ENCODE data around the gene RPS6KA4. TPM values are rescaled to one million over a fixed set of nuclear protein-coding genes. Genes with fewer than 3 reads are reported as not detected.

RPS6KA4 gene
- total RNA-seq, 1 donor from 2014 or later: 35.9 TPM

DNA sequence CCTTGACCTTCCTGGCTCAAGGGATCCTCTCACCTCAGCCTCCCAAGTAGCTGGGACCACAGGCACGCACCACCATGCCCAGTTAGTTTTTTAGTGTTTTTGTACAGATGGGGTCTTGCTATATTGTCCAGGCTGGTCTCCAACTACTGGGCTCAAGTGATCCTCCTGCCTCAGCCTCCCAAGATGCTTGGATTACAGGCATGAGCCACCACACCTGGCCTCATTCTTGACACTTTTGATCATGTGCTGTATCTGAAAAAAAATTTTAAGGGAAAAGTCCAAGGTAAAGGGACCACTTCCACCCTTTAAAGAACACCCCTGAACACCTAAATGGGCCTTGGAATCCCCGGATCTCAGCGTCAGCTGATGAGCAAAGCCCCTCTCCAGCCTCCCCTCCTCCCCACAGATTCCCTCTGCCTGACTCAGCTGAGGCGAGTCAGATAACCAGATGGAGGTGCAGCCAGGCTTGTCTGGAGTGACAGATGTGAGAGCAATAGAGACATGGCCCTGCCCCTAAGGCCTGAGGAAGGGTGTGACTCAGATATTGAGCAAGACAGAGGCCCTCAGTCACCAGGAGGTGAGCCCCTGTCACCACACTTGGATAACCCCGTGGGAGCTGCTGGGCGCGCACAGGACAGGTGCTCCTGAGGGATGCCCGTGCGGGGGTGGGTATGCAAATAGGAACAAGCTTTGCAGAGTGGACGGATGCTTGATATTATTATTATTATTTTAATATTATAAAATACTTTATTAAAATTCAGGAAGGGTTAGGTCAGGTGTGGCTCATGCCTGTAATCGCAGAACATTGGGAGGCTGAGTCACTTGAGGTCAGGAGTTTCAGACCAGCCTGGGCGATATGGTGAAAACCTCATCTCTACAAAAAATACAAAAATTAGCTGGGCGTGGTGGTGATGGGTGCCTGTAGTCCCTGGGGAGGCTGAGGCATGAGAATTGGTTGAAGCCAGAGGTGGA is 23.9 kb upstream of the RPS6KA4 start:
- no peak overlapping the region for H3K27ac Mint-ChIP-seq (ENCODE audit: unreplicated experiment)
- no peak for DNase-seq (ENCODE audit: extremely low spot score, unreplicated experiment)
- no peaks in the 10 kb centered on the region for H3K27me3 Mint-ChIP-seq (ENCODE audit: unreplicated experiment)
- peaks cover 10% of the 10 kb centered on the region for H3K4me1 Mint-ChIP-seq (ENCODE audit: unreplicated experiment)
- no peaks in the 10 kb centered on the region for H3K9me3 Mint-ChIP-seq (ENCODE audit: unreplicated experiment)
- no peaks in the 10 kb centered on the region for H3K36me3 Mint-ChIP-seq (ENCODE audit: unreplicated experiment)
- TF ChIP-seq, protein P1, sequence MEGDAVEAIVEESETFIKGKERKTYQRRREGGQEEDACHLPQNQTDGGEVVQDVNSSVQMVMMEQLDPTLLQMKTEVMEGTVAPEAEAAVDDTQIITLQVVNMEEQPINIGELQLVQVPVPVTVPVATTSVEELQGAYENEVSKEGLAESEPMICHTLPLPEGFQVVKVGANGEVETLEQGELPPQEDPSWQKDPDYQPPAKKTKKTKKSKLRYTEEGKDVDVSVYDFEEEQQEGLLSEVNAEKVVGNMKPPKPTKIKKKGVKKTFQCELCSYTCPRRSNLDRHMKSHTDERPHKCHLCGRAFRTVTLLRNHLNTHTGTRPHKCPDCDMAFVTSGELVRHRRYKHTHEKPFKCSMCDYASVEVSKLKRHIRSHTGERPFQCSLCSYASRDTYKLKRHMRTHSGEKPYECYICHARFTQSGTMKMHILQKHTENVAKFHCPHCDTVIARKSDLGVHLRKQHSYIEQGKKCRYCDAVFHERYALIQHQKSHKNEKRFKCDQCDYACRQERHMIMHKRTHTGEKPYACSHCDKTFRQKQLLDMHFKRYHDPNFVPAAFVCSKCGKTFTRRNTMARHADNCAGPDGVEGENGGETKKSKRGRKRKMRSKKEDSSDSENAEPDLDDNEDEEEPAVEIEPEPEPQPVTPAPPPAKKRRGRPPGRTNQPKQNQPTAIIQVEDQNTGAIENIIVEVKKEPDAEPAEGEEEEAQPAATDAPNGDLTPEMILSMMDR (IDR thresholded peaks at IDR 0.05): no peak
- H3K4me3 Mint-ChIP-seq (ENCODE audit: unreplicated experiment): no peak overlapping the region

DNA sequence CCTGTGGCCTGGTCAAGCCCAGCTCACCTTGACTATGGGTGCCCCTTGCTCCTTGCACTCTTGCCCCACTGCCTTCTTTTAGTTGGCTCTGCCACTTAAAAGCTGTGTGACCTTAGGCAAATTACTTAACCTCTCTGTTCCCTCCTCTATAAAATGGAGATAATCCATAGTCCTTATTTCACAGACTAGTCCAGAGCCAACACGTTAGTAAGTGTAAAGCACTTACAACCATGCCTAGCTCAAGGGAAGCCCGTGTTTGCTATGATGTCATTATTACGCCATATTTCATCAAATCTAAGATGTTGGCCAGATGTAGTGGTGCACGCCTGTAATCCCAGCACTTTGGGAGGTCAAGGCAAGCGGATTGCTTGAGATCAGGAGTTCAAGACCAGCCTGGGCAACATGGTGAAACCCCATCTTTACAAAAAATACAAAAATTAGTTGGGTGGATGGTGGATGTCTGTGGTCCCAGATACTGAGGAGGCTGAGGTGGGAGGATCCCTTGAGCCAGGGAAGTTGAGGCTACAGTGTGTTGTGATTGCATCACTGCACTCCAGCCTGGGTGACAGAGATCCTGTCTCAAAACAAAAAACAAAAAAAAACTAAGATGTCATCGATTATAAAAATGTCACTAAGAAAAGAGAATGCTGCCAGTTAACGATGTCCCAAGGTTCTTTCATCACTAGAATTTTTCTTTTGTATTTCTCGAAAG is 21.3 kb upstream of the RPS6KA4 start:
- Mint-ChIP-seq H3K4me3 (ENCODE audit: unreplicated experiment) (no peak overlapping the region), H3K9me3 (ENCODE audit: unreplicated experiment) (no peaks in the 10 kb centered on the region), H3K4me1 (ENCODE audit: unreplicated experiment) (peaks cover 5% of the 10 kb centered on the region), H3K27ac (ENCODE audit: unreplicated experiment) (no peak overlapping the region), H3K36me3 (ENCODE audit: unreplicated experiment) (no peaks in the 10 kb centered on the region), H3K27me3 (ENCODE audit: unreplicated experiment) (no peaks in the 10 kb centered on the region)
- no peak for DNase-seq (ENCODE audit: extremely low spot score, unreplicated experiment)
- TF ChIP-seq, protein P1 (IDR thresholded peaks at IDR 0.05): no peak

DNA sequence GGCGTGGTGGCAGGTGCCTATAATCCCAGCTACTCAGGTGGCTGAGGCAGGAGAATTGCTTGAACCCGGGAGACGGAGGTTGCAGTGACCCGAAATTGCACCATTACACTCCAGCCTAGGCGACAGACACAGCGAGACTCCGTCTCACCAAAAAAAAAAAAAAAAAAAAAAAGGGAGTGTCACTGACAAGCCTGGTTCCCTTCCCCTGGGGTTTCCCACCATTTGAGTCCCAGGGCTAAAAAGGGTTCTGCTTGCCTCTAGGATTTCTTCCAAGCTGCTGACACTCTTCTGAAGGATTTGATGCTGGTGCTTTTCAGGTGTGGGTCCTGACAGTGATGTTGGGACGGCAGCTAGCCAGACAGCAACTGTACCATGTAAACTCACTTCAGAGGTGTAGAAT is 20.2 kb upstream of the RPS6KA4 start:
- Mint-ChIP-seq H3K4me3 (ENCODE audit: unreplicated experiment) (no peak overlapping the region), H3K4me1 (ENCODE audit: unreplicated experiment) (peaks cover 5% of the 10 kb centered on the region), H3K9me3 (ENCODE audit: unreplicated experiment) (no peaks in the 10 kb centered on the region), H3K36me3 (ENCODE audit: unreplicated experiment) (no peaks in the 10 kb centered on the region), H3K27me3 (ENCODE audit: unreplicated experiment) (no peaks in the 10 kb centered on the region), H3K27ac (ENCODE audit: unreplicated experiment) (no peak overlapping the region)
- TF ChIP-seq, protein P1 (IDR thresholded peaks at IDR 0.05): no peak
- no peak for DNase-seq (ENCODE audit: extremely low spot score, unreplicated experiment)

DNA sequence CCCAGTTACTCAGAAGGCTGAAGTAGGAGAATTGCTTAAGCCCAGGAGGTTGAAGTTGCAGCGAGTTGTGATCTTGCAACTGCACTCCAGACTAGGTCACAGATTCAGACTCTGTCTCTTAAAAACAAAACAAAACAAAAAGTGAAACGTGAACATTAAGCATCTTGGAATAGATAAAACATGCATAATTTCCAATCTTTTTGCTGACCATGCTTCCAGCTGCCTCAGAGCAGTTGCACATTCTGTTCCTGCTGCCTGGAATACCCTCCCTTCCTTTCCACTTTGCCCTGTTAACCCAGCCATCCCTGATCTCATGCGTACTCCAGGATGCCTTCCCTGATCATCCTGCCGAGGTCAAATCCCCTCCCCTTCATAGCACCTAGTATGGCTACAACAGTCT is 19.7 kb upstream of the RPS6KA4 start:
- no peaks in the 10 kb centered on the region for H3K9me3 Mint-ChIP-seq (ENCODE audit: unreplicated experiment)
- no peak for DNase-seq (ENCODE audit: extremely low spot score, unreplicated experiment)
- peaks cover 5% of the 10 kb centered on the region for H3K4me1 Mint-ChIP-seq (ENCODE audit: unreplicated experiment)
- TF ChIP-seq, protein P1 (IDR thresholded peaks at IDR 0.05): no peak
- no peaks in the 10 kb centered on the region for H3K36me3 Mint-ChIP-seq (ENCODE audit: unreplicated experiment)
- H3K4me3 Mint-ChIP-seq (ENCODE audit: unreplicated experiment): no peak overlapping the region
- no peak overlapping the region for H3K27ac Mint-ChIP-seq (ENCODE audit: unreplicated experiment)
- H3K27me3 Mint-ChIP-seq (ENCODE audit: unreplicated experiment): no peaks in the 10 kb centered on the region

Data from osteocyte (in vitro differentiated cells).